Activated T-helper 1 cell treated with Interleukin-2 at 50 U/mL for 16 hours (primary cell): Measurements from ENCODE around the gene RTN3.
"Not testable (repeated sequence)": the region's sequence is repeated elsewhere in the genome, so short reads cannot be mapped to it uniquely, and the experiment has no call there.

Experiments
- DNase-seq: peaks from one replicate; pipeline ENCODE4 v3.0.0-alpha.2; 2020; ENCODE audit warnings: low read depth

The RTN3 gene

GRCh38 chr11:63768237-63769041 lies 87.1 kb downstream of the RTN3 start, which contains the start of gene ZFTA:
ZFTA (minus strand) TSS chr11:63768775; CDS start chr11:63768622, 153 bp downstream.
- DNase-seq = peak; percentile 44

- DNase-seq = no peak
Measured at GRCh38 chr11:63769042-63769713, 87.9 kb downstream of the RTN3 start.

GRCh38 chr11:63769714-63770455 lies 88.6 kb downstream of the RTN3 start:
- DNase-seq = no peak

GRCh38 chr11:63770763-63771162 lies 89.5 kb downstream of the RTN3 start:
- DNase-seq = no peak

- not testable (repeated sequence) for DNase-seq
Measured at GRCh38 chr11:63771741-63772318, 90.5 kb downstream of the RTN3 start.

GRCh38 chr11:63775191-63775590 lies 93.9 kb downstream of the RTN3 start:
- DNase-seq = no peak

GRCh38 chr11:63779039-63779438 lies 97.7 kb downstream of the RTN3 start:
- no peak for DNase-seq

GRCh38 chr11:63782749-63783148 lies 101.4 kb downstream of the RTN3 start:
- no peak for DNase-seq

GRCh38 chr11:63783925-63784592 lies 102.8 kb downstream of the RTN3 start:
- no peak for DNase-seq

- DNase-seq = no peak
Measured at GRCh38 chr11:63785823-63786222, 104.5 kb downstream of the RTN3 start.

- DNase-seq = no peak
Measured at GRCh38 chr11:63791495-63792167, 110.3 kb downstream of the RTN3 start.

- DNase-seq = no peak
Measured at GRCh38 chr11:63793161-63793560, 111.9 kb downstream of the RTN3 start.

- DNase-seq = no peak
Measured at GRCh38 chr11:63795066-63795465, 113.8 kb downstream of the RTN3 start.

- DNase-seq = no peak
Measured at GRCh38 chr11:63800921-63801320, 119.6 kb downstream of the RTN3 start.

GRCh38 chr11:63802637-63803414 lies 121.5 kb downstream of the RTN3 start:
- DNase-seq = no peak

GRCh38 chr11:63804259-63804658 lies 123.0 kb downstream of the RTN3 start:
- DNase-seq = no peak

GRCh38 chr11:63805844-63806415 lies 124.6 kb downstream of the RTN3 start:
- no peak for DNase-seq
